COLO668 (cell line): ENCODE data around the gene WBP1L.
"Not testable (repeated sequence)": the region's sequence is repeated elsewhere in the genome, so short reads cannot be mapped to it uniquely, and the experiment has no call there.

Experiments
- DNase-seq: peaks from one replicate; lab custom pipeline; 2025; ENCODE audit not compliant: unreplicated experiment; lab: John Stamatoyannopoulos, UW

Gene WBP1L

GRCh38 chr10:102743588-102744373 lies at the start of gene WBP1L:
Gene WBP1L, plus strand, starts transcription at chr10:102743948. Its CDS starts 106 bp downstream, at chr10:102744054.
- DNase-seq = peak; percentile 90

DNA sequence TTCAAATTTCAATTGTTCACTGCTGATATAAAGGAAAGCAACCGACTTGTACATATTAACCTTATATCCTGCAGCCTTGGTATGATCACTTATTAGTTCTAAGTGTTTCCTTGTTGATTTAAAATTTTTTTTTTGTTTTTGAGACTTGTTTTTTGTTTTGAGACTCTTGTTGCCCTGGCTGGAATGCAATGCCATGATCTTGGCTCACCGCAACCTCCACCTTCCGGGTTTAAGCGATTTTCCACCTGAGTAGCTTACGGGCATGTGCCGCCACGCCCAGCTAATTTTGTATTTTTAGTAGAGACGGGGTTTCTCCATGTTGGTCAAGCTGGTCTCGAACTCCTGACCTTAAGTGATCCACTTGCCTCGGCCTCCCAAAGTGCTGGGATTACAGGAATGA lies 48.3 kb upstream of the WBP1L start:
- DNase-seq = not testable (repeated sequence)

- no peak for DNase-seq
These were observed 47.0 kb upstream of the WBP1L start for GRCh38 chr10:102696736-102697135.

- DNase-seq = no peak
These were observed 44.9 kb upstream of the WBP1L start for GRCh38 chr10:102698894-102699293.

GRCh38 chr10:102701272-102701671 lies 42.5 kb upstream of the WBP1L start:
- no peak for DNase-seq

- DNase-seq = no peak
These were observed 42.0 kb upstream of the WBP1L start for GRCh38 chr10:102701796-102702195.

DNA sequence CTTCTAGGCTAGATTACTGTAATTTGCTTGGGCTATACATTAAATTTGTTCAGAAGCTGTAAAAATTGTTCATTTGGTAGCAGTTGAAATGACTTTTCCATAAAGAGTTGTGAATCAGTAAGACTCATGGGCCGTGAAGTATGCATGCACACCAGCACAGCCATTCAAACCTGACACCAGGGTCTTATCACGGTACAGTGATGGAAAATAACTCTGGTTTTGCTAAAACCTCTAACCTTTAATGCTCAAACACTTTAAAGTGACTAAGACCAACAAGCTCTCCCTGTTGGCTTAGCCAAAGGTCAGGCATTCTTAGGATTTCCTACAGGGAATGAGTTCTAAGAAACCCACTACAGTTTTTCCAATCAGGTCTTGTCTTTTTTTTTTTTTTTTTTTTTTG lies 41.0 kb upstream of the WBP1L start:
- DNase-seq = no peak

DNA sequence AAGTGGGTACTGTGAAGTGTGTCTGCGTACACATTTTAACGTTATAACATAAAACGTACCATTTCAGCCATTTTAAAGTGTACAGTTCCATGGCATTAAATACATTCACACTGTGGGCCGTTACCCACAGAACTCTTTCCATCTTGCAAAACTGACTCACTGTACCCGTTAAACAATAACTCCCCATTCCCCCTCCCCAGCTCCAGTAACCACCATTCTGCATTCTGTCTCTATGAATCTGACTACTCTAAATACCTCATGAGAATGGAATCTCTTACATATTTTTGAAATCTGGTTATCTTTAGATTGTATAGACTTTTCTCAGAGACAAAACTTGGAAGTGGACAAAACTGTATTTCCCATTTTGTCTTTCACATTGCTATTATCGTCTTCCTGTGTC lies 38.8 kb upstream of the WBP1L start:
- no peak for DNase-seq

DNA sequence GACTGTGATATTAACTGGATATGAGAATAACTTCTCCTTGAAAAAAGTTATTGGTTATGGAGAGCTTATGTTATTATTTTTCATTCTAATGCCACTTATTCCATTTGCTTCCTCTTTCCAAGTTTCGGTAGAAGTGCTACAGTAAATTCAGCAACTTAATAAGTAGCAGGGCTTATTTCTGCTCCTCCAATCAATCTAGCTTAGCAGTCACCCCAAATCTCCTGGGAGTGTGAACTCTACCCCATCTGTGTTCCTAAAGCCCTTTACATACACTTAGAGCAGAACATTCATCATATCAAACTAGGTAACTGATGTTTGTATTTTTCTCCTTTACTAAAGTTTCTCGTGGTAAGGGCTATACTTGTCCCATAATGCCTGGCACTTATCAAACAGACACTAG lies 38.2 kb upstream of the WBP1L start:
- DNase-seq = no peak

DNA sequence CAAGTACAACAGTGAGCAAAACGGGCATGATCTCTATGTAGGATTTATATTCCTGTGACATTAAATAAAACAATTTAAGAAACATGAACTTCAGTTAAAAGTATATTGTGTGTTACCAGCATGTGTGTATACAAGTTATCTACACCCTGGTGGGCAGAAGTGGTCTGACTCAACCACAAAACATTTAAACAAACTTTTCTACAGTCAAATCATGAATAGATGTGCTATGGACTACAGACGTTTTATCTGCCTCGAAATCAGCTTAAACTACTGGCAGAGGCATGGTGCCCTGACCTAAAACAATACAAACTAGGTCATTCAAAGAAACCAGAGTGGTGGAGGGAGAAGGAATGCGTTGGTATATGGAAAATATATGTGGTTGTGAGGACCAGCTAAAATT lies 33.1 kb upstream of the WBP1L start:
- no peak for DNase-seq

GRCh38 chr10:102712089-102712488 lies 31.7 kb upstream of the WBP1L start:
- DNase-seq = no peak

- DNase-seq = no peak
These were observed 30.8 kb upstream of the WBP1L start for GRCh38 chr10:102712843-102713538.

DNA sequence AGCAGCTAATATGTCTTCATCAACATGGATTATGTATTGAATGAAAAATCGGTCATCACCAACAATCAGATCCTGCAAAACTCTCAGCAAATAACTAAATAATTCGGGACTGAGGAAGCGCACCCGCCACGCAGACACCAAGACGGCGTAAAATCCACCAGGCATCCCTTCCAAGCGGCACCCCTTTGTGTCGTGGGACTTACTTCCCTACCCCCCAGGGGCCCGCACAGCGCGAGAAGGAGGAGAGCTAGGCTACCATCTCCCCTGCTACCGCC lies 30.3 kb upstream of the WBP1L start:
- no peak for DNase-seq

DNA sequence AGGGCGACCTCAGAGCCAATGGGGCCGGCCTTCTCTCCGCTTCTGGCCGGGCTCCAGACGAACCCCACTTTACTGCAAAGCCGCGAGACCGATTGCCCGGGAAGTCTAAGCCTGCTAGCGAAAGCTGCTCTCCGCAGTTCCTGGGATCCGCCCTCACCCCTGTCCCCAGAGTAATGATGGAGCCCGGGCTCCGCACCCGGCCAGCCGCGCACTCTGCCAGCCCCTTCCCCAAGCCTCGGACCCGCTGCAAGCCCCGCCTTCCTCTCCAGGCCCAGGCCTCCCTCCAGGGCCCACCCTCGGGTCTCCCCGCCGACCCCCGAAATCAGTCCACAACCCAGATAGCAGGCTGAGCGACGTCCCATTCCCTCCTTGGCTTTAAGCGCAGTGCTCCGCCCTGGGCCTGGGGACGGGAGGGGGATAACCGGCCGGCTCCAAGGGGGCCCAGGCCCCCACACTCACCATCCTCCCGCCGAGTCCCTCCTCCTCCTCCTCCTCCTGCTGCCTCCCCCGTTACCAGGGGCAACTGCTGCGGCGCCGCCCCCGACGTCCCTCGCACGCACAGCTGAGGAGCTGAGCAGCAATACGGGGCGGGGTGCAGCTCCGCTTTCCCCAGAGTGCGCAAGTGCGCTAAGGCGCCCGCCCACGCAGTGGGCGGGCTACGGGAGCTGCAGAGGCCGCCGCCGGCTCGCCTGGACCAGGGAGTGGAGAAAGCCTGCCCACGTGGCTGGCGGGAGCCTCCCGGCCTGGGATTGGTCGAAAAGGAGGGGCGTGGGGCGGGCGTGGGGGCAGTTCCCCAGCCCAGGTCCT lies 29.7 kb upstream of the WBP1L start, which contains the start of gene ARL3:
TSS of gene ARL3 (minus strand) at position 584 of the 807 bp plus-strand sequence. CDS start at position 462, 122 bp downstream.
- DNase-seq = peak; percentile 97

DNA sequence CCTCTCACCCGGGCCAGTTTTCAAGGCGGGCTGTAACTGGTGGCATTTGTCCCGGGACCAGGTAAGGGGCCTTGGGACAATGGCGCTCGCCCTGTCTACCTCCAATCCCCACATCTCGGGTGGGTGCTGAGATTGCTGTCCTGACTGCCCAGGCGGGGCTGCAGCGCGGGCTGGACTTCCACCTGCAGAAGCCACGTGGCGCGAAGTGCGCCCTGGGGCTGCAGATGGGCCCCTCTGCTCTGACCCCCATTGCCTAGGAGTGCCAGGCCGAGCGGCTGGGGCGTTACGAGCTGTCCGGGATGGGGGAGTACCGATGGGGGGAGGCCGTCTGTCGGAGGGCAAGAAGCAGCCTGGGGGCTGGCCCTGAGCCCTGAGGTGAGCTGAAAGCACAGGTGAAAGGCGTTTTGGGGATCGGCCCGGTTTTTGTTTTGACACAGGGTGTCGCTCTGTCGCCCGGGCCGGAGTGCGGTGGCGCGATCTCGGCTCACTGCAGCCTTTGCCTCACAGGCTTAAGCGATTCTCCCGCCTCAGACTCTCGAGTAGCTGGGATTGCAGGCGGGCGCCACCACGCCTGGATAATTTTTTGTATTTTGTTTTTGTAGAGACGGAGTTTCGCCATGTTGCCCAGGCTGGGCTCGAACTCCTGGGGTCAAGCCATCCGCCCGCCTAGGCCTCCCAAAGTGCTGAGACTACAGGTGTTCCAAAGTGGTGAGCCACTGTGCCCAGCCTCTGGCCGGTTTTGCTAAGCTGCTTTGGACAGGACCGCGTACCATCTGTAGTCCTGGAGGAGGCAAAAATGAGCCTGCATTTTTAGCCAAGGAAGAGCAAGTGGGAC lies 28.9 kb upstream of the WBP1L start, which contains the start of gene SFXN2:
TSS of gene SFXN2 (plus strand) at position 16 of the 835 bp plus-strand sequence. CDS start 12,001 bp downstream, outside the sequence.
- peak; percentile 68 for DNase-seq

DNA sequence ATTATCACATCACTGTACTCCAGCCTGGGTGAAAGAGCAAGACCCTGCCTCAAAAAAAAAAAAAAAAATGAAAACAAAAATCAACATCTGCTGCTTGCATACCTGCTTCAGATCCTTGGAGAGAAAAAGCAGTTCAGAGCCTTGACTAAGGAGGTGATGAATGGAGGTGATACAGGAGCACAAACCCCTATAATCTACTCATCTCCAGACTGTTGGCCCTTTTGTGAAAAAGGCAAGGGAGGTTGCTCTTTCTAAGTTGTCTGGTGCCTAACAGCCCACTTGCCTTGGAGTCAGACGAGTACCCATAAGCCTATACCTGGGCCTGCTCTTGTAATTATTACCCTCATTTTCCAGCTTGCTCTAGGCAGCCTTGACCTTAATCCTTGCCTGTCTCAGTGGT lies 27.9 kb upstream of the WBP1L start:
- no peak for DNase-seq

DNA sequence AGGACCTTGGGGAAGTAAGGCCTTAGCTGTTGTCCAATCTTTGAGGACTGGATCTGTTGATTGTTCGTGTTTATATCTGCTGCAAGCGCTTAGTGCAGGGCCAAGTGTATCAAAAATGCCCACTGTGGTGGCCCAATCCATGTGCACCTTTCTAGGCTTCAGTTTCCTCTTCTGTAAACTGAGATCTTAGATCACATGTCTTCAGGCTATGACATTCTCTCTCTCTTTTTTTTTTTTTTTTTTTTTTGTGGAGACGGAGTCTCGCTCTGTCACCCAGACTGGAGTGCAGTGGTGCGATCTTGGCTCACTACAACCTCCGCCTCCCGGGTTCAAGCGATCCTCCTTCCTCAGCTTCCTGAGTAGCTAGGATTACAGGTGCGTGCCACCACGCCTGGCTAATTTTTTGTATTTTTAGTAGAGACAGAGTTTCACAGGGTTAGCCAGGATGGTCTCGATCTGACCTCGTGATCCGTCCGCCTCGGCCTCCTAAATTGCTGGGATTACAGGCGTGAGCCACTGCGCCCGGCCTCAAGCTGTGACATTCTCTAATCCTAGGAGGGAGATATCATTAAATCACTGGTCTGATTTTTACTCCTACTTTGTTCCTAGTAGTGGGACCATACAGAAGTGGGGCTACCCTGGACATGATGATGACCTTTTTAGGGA lies 26.7 kb upstream of the WBP1L start:
- DNase-seq = not testable (repeated sequence)

GRCh38 chr10:102718220-102718619 lies 25.5 kb upstream of the WBP1L start:
- DNase-seq = no peak

DNA sequence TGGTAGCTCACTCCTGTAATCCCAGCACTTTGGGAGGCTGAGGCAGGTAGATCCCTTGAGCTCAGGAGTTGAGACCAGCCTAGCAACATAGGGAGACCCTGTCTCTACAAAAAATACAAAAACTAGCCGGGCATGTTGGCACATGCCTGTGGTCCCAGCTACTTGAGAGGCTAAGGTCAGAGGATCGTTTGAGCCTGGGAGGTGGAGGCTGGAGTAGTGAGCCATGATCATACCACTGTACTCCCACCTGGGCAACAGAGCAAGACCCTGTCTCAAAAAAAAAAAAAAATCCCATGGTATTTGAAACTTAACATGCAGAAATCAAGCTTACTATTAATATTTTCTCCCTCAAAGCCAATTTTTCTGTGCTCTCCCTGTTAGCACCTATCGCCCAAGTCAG lies 23.4 kb upstream of the WBP1L start:
- no peak for DNase-seq

GRCh38 chr10:102720775-102721301 lies 22.9 kb upstream of the WBP1L start:
- DNase-seq = no peak
